ENCODE data around the gene COG5.

The COG5 gene

DNA sequence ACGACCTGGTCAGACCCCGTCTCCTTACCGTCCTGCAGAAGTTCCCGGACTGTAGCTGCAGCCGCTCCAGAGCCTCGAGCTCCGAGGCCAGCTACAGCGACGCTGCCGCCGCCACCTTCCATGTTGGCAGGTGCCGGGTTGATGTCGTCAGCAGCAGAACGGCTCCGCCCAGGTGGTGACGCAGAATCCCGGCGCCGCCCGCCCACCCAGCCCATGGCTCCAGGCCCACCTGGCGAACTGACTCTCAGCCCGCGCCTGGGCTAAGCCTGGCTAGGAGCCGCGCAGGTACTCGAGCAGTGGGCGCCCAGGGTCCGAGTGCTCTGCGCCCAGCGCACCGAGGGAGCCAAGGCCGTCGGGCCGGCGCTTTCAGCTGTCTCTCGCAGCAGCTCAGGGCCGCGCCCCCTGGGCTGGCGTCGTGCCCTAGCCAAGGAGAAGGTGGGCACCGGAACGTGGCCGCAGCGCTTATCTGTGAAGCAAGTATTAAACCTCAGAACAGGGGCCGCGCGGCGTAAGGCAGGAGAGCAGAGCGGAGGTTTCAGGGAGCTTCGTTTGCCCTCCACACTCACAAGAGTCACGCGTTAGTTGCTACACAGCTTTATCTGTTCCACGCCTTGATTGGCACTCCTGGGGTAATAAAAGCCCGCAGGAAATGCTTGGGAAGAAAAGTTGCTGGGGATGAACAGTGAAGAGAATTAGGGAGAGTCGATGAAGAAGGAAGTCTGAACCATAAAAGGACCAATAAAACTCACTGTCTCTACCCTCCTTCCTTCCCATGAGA, at the start of gene COG5, which contains the start of gene DUS4L:
Gene COG5, minus strand, starts transcription at position 146 of the 778 bp plus-strand sequence. Its CDS starts 24 bp downstream, at position 122.
Gene DUS4L, plus strand, starts transcription at position 197 of the 778 bp plus-strand sequence. CDS start 3,100 bp downstream, outside the sequence.
- peak; percentile 35 to 88 (median 77) for DNase-seq

DNA sequence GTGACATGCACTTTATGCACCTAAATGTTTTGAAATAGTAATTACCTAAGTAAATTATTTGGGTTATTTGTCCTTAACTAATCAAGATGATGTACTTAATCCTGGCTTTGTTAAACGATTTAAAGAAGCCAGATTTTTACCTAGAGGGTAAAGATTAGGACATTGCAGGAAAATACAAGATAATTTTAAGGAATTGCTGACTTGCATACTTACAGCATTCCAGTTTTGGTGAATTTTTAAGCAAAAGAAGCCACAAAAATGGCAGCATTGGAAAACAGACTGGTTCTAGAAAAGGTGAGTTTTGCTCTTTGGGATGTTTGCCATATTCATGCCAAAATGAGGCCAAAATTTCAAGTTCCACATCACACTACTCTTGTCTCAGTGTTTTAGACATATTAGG, 49.7 kb upstream of the COG5 start:
- DNase-seq: no peak

DNA sequence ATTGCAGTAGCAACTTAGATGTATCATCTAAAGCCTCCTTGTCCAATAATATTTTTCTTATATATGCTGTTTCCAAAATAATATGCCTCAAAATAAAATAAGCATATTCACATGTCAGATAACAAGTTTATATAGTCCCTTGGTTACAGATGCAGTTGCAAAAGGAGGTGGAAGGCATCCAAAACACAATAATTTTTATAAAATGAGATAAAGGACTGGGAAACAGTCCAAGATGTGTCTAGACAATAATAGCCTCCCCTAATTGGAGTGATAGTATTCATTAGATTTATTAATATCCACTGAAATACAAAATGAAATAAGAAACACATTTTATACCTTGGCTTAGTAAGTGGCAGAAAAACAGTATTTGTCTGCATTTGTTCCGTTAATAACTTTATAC, 46.6 kb upstream of the COG5 start:
- no peak for DNase-seq

DNA sequence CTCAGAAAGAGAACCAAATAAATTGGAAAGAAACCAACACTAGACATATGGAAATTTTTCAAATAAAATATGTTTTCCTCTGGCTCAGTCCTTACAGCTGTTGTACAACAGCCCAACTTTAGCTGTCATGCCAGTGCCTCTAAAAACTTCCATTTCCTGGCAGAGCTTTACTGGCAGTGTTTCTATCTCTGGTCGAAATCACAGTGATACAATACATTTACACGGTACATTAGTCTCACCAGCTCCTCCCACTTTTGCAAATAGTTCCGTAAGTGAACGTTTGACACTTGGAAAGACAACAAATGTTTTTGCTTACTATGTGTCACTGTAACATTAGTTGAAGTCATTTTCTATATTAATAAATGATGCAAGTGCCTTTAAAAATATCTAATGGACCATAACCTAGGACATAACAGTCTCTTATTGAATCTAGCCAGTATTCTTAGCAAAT, 46.1 kb upstream of the COG5 start:
- DNase-seq: no peak

DNA sequence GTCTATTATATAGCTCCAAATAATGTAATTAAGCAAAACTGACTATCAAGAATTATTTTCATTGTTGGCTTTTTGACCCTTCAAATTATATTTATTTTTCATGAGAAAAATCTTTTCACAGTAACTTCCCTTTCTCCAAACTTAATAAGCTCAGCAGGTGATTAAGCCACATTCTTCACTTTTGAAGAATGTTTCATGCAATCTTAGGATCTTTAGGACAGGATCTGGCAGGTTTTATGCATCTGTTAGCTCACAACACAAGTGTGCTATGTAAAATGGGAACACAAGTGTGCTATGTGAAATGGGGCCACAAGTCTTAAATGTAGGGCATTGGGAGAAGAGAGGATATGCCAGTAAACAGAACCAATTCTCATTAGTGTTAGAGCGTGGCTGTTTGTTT, 42.6 kb upstream of the COG5 start:
- DNase-seq: no peak

DNA sequence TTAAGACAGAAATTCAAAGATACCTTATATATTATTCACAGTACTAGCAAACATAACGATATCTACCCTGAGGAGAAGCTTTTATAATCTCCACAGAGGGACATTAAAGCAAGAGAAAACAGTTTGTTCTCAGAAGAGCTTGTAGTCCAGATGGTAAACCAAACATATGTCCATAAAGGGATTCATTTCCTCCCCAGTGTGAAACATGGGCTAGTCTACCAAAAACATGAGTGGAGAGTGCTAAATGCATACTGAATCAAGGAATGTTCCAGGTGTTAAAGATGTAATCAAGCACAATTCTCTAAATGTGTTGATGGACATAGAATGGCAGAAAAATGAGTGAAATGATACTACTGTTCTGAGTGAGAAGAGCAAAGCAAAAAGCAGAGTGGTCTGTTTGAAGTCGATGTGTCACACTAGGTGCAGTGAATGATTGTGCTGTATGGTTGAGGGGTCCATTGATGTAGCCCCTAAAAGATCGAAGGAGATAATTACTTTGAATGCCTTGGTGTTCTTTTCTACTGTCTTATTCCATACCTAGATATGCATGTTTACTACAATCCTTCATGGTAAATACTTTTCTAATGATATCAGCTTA, 41.6 kb upstream of the COG5 start:
- no peak for DNase-seq

DNA sequence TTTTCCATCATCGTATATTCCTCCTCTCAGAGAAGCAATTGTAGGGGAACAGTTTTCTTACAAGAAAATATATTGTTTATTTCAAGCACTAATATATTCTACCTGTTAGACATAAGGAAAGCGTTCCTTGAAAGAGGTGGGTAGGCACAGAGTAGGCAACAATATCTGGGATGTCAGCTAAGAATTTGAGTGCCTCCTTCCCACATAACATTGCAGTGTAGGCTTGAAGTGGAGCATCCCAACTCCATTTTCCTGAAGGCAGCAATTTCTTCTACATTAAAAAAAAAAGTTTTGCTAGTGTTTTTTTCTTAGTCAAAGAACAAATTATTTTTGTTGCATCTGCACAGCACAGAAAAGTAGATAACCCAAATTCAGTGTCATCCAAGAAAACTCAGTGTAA, 37.1 kb upstream of the COG5 start:
- no peak for DNase-seq

DNA sequence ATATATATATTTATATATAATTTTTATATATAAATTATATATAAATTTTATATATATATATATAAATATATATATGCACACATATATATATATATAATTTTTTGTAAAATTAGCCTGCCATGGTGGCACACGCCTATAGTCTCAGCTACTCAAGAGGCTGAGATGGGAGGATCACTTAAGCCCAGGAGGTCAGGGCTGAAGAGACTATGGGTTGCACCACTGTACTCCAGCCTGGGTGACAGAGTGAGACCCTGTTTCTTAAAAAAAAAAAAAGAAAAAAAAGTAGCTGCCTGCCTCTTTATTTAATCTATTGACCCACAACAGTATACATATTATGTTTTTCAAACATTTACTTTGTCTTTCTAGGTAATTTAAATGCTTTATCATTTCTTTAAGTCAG, 35.5 kb upstream of the COG5 start:
- DNase-seq: no peak

DNA sequence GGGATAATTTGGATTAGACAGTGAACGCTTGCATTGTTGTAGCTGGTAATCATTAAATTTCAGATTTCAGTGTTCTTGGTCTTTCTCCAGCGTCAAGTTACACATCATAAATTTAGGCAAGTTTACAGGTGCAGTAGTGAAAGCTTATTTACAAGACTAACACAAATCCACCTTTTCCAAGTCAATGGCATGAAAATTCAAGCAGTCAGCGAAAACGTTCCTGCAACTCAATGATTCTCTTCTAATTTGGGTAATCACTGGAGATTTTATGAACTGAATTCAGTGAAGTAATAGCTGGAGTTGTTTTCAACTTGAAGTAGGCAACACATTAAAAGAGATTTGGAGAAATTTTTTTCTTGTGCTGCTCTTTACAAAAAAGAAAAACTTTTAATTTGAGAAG, 34.2 kb upstream of the COG5 start:
- no peak for DNase-seq

DNA sequence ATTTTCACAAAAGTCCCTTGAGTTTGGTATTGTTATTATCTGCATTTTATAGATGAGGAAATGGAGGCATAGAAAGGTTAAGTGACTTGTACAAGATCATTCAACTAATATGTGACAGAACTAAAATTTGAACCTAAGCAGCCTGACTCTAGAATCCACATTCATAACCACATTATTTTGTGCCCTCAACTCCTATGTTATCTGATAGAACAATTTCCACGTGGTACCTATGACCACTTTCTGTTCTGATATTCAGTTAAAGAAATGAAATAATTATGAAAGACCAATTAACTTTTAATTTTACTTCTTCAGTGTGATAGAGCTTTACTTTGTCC, 33.8 kb upstream of the COG5 start:
- no peak for DNase-seq

DNA sequence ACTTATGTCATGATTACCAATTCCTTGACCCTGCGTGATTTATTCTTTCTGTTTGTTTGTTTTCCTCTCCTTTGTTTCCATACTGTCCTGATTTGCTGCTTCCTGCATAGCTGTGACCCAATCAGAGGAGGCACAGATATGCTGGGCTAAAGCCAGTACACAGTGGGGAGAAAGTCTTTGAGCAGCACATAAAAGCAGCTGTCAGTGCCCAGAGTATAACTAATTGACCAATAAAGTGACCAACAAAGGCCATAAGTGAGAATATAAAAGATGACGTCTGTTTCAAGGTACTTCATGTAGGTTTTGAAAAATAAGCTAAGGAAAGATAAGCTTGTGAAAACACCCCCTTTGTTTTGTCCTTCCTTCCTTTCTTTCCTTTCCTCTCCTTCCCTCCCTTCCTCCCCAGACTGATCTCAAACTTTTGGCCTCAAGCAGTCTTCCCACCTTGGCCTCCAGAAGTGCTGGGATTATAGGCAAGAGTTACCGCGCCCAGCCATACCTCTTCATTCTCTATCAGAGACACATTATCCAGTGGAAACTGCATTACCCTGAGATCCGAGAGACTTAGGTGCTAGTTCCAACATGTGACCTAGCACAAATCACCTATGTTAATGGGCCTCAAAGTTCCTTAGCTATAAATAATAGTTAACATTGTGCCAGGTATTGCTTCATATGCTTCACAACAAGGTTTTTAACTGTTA, 33.3 kb upstream of the COG5 start:
- no peak for DNase-seq

DNA sequence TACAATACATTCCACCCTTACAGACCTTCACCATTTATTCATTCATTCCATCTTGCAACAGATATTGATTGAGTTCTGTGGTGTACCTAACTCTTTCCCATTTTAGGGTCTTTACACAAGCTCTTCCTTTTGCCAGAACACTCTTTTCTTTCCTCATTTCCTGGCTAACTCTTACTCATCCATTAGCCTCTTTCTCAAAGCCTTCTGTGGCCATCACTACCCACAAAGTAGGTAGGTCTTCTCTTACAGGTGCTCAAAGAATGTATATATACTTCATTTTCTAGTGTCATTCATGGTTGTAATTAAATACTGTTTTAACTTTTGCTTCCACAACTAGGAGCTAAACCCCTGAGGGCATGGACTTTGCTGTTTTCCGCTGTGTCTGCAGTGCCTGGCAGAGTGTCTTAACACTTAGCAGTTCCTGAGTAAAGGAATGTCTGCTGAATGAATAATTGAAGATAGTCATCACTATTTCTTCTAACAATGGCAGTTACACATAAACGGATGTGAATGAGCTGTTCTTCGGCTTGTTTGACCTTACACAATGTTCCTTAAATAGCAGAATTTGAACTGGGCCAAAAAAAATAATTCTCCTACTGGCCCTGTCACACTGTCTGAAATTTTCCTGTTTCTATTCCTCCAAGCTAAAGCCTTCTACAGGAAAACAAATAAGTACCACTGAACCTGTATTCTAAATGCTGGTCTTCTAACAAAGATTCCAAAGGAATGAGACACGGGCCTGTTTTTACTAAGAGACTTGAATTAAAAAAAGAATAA, 31.4 kb upstream of the COG5 start:
- no peak for DNase-seq

DNA sequence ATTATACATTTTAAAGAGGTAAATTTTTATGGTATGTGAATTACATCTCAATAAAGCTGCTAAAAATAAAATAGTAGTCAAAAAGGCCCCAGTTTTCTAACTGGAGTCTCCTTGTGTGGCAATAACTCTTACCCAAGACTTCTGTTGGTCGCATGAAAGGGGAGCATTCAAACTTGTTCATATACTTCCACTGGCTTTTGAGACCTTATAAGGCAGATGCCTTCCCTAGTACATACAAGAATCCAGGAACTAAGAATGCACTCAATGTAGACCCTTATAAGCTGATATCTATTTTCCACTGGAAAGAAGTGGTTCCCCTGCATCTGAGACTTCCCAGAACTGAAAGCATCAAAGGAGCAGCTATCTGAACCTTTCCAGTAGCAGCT, 29.3 kb upstream of the COG5 start:
- DNase-seq: no peak

DNA sequence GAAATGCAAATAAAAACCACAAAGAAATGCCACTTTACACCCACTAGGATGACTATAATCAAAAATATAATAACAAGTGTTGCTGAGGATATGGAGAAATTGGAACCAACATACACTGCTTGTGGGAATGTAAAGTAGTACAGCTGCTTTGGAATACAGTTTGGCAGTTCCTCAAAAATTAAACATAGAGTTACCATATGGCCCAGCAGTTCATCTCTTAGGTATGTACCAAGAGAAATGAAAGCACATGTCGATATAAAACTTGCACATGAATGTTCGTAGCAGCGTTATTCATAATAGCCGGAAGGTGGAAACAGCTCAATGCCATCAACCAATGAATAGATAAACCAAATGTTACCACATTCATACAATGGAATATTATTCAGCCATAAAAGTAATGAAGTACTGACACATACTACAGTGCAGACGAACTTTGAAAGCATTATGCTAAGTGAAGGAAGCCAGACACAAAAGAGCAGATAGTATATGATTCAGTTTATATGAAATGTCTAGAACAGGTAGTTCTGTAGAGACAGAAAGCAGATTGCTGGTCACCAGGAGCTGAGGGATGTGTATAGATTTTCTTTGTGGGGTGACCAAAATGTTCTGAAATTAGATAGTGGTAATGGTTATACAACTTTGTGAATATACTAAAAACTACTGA, 28.8 kb upstream of the COG5 start:
- no peak for DNase-seq

DNA sequence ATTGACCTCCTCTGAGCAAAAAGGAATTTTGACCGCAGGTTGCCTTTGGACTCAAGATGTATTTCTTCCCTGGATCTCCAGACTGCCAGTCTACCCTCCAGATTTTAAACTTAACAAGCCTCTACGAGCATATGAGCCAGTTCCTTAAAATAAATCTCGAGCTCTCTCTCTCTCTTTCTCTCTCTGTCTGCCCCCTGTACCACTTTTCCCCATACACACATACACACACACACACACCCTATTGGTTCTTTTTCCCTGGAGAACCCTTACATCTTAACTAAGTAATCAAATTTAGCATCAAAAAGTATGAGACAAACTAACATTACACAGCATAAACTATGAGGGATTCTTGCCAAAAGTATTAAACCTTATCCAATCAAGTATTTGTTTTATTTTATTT, 27.7 kb upstream of the COG5 start:
- DNase-seq: no peak

DNA sequence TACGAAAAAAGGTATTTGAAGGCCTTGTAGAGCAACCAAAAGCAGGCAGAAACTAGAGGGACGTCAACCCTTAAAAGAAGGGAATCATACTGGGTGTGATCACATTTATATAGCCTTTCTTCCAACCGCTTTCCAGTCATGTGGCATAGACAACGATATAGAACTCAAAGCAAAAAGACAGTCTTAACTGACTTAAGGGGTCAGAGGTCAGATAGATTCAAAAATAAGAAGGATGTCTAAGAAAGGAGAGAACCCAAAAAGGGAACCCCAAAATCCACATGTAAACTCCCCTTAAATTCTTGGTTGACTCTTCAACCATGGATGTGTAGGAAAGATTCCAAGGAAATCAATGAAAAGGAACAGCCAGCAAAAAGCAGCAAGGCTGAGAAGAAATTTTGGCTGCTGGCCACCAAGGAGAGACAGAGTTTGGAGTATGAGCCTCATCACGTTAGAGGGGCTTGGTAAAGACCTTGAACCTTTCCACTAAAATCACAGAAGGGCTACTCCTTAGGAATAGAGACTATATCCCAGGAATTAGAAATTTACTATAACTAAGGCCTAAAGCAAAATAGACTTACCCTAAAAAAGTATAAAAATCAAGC, 24.9 kb upstream of the COG5 start:
- DNase-seq: no peak

DNA sequence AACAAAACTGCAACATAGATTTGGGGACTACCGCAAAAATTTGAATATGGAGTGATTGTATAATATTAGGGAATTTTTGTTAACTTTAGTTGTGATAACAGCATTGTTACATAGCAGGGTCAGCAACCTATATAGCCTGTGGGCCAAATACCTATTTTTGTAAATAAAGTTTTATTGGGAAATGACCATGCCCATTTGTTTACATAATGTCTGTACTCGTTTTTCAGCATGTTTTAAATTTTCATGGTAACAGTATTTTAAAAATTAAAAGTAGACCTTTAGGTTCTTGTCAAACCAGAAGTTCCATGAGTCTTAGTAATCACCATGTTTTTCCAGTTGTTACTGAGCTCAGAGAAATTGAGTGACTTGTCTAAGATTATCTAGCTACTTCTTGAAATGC, 21.0 kb upstream of the COG5 start:
- DNase-seq: no peak

DNA sequence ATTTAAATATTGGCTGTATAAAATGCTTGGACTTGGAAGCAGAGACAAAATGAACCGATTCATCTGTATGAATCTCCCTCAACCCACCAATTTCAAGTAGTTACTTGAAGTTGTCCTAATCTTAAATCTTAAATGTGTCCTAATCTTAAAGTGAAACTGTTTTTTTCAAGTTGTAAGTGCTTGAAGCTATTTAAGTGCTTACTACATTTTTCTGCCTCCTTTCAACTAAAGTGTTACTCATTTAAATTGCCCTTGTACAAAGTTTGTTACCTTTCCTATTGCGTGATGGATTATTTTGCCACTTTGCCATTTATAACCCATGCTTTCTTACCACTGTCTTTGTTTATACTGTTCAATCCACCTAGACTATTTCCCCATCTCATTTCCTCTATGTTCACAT, 19.2 kb upstream of the COG5 start:
- no peak for DNase-seq

DNA sequence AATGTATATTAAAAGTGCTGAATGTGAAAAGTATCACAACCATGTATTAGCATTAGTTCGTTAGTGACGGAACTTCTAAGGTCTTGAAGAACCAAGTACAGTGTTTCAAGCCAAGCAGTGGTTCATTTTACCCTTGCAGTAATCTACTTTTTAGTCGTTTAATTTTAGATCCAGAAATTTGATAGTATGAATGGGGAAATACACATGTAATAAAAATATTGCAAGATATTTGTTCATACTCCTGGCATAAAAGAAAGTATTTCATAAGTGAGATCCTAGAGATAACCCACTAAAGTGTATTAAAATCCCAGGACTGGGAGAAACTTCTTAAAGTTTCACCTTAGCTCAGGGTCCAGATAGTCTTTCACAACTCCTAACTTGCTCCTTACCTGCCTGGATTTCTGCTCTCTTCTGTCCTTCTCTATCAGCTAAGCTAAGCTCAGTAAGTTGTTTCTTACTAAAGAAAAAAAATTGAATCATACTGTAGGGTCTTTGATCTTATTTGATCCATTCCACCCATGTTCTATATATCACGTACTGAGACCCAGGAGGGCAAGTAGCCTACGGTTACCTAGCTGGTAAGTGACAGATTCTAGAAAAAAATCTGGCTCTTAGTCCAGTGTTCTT, 17.8 kb upstream of the COG5 start:
- no peak for DNase-seq

DNA sequence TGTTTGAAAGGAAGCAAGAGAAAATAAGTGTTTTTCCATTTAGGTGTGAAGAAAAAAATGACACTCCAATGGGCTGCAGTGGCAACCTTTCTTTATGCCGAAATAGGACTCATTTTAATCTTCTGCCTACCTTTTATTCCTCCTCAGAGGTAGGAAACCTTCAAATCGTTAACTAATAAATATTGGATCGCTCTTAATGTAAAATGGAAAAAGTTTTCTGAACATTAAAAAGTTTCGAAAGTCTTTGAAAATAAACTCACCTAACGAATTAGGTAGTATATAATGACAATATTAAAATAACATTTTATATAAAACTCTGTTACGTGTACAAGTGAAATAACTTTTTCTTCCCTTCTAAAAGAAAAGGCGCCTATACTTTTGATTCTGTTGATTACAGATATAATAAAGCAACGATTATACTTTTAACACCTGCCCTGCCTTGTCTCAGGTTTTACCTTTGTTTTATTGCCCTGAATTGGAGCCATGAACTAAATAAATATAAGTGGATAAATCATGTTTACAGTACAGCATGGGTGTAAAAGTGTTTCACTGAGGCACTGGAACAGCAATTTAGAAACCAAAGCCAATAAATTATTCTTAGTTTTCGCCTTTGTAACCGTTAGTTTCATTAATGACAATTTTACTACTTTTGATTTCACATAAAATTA, 17.1 kb upstream of the COG5 start:
- DNase-seq: no peak

Data from hypothalamus (tissue), 51 donors.